Activated CD4-positive, alpha-beta T cell treated with anti-CD3 and anti-CD28 coated beads, Interleukin-2, amount 50 U/mL, for 4 hours (primary cell): ENCODE measurements around the gene NUDT14.

Source experiments
- DNase-seq, 2 experiments: peaks; one replicate each; pipeline ENCODE4 v3.0.0-alpha.2; 2020

NUDT14 gene

DNA sequence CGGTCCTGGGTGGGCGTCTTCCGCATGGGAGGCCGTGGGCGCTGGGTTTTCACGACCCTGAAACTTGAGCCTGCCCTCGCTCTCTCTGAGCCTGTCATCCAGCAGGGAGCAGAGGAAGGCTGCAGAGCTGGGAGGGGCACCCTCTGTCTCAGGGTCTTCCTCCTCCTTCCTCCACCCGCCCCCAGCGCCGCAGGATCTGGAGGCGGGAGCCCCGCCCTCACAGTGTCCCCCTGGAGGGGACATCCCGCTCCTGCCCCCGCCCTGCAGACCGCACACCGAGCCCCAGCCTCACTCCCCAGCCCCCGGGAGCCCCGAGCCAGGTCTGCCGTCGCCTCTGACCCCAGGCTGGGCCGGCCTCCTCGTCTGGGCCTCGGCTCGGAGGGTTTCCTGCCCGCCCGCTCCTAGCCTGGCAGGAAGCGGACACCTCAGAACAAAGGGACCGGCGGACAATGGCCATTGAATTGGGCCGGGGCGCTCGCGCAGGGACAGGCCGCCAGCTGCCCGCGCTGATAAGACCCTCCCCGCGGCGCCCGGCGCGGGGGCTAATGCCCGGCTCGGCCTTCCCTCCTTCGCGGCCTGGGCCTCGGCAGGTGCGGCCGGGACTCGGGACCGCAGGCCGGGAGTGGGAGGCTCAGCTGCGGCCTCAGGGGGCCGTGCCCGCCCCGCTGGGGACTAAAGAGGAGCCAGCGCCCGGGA is 15.3 kb upstream of the NUDT14 start:
- no peak for DNase-seq

DNA sequence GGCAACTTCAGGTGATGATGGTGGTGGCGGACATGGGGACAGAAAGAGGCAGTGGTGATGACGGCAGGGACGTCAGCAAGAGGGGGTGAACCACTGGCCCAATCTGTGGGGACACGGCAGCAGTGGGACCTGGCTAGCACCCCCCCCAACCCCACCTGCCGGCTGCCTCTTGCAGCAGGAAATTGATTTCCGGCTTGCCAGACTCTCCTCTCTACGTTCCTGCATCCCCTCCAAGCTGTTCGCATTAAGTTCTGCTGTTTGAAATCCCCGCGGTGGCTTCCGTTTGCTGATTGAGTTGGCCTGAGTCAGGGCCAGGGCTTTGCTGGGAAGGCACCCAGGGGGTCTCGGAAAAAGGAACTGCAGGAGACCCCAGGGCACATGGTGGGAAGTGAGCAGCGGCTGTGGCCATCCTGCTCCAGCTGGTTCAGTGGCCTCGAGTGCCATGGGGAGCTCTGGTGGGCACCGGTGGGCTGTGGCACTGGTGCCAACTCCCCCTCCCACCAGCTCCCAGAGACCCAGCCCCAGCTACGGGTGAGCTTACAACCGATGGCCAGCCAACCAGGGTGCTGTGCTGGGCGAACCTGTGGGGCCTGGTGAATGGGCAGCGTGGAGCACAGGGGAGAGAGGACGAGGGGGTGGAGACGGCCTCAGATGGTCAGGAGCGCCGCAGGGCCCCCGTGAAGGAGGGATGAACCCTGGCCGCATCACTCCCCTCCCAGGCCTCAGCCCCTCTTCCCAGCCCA is 14.6 kb upstream of the NUDT14 start:
- DNase-seq, result no peak

DNA sequence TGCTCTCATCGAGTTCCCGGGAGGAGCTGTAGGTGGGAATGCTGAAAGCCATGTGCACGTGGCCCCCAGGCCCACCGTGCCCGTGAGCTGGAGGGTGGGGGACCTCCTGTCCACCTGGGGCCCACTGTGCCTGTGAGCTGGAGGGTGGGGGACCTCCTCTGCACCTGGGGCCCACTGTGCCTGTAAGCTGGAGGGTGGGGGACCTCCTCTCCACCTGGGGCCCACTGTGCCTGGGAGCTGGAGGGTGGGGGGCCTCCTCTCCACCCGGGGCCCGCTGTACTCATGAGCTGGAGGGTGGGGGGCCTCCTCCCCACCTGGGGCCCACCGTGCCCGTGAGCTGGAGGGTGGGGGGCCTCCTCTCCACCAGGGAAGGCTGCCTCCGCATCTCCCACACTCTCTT is 13.9 kb upstream of the NUDT14 start:
- no peak for DNase-seq

DNA sequence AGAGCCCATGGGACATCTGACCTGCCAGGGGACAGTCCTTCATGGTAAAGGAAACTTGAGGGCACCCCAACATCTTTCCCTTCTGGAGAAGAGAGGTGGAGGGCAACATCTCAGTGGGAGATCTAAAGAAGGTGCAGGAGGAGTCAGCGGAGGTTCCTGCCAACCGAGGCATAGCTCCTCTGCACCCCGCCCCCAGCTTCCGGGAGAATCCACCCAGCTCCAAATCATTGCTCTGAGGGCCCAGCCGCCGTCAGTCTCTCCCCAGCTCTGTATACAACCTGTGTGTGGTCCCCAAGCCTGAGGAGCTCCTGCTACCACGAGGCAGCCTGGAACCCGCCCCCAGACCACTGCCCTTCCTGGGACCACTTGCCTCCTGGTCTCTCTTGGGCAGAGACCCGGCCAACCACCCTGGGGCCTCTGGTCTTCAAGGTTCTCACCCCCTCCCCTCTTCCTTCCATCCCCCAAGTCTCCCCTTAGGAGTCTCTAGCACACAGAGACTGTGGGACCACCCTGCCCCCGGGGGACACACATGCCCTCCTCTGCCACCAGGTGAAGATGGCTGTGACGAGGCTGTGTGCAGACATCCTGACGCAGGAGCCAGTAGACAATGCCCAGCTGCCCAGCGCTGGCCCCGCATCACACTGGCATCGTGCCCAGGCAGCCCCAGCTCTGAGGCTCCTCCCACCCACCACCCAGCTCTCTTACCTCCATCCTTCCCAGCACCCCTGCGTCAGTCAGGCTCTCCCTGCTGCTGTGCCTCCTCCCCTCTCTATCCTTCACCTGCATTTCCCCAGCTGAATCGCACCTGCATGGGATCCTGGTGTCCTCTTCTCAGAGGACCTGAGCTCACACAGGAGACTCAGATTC is 13.0 kb upstream of the NUDT14 start:
- DNase-seq, result peak in 1 of 2 experiments; percentile 34

GRCh38 chr14:105192866-105193731 is 12.0 kb upstream of the NUDT14 start:
- DNase-seq, result peak; percentile 29 to 36

DNA sequence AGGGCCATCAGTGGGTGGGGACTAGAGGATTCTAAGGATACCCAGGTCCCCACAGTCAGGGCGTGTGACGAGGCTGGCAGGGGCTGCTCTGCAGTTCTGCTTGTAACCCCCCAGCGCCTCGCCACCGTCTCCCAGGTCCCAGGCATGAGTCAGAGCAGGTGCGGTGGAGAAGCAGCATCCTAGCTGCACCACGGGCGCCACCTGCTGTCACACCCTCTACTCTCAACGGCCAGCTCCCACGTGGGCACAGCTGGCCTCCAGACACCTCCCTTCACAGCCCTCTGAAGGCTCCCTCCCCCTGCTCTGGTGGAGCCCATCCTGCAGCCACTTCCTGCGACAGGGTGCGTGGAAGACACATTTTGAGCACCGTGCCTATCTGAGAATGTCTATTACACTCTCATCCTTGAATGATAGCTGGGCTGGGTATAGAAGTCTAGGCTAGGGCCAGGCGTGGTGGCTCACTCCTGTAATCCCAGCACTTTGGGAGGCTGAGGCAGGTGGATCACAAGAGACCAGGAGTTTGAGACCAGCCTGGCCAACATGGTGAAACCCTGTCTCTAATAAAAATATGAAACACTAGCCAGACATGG is 6.9 kb upstream of the NUDT14 start:
- no peak for DNase-seq

DNA sequence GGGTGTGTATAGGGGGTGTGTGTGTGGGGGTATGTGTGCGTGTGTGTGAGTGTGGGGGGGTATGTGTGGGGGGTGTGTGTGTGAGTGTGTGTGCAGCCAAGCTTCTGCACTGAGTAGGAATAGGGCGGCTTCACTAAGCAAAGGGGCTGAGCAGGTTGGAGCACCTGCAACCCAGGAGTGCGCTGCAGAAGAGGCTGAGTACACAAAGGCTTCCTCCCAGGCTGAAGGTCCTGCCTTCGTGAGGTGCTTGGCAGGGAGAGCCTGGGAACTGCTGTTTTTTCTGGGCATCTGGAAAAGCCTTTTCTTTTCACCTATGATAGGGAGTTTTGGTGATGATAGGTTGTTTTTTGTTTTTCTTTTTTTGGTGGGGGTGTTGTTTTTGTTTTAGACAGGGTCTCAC is 6.0 kb upstream of the NUDT14 start:
- no peak for DNase-seq

DNA sequence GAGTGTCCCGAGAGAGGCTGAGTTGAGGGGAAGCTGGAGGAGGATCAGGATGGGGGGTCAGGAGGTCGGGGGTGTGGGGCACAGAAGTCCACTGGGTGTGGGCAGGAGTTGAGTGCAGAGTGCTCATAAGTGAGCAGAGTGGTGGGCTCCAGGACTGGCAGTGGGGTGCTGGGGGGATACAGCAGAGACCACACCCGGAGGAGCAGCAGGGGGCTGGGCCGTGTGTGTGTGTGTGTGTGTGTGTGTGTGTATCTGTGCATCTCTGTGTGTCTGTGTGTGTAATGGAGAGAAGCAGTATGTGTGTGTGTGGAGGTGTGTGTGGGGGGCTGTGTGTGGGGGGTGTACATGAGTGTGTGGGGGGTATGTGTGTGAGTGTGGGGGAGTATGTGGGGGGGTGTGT is 4.9 kb upstream of the NUDT14 start:
- DNase-seq, result no peak

DNA sequence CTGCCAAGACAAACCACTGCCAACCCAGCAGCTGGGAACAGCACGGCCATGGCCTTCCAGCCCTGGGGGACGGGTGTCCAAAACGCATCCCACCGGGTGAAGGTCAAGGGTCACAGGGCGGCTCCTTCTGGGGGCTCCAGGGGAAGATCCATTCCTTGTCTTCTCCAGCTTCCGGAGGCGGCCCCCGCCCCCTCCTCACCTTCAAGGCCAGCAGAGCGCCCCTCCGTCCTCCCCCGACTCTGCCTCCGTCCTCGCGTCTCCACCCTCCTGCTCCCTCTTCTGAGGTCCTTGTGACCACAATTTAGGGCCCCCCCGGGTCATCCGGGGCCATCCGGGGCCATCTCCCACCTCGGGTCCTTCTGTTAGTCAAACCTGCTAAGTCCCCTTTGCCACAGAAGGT is 3.9 kb upstream of the NUDT14 start:
- no peak for DNase-seq

DNA sequence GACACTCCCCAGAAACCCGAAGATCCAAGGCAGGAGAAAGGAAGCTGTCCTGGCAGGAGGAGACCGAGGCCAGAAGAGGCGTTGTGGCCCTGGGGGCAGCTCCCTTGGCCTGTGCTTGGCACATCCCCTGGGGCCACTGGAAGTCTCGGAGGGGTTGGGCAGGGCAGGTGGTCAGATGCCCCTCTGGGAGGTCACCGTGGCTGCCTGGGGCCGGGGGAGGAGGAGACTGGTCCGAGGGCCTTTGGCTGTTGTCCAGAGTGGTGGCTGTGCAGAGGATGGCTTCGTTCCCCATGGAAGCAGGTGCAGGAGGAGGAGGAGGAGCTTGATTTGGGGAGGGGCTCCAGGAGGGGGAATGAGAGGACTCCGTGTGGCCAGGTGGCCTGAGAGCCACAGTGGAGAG is 3.3 kb upstream of the NUDT14 start:
- DNase-seq, result no peak

GRCh38 chr14:105182296-105183020 is 1.3 kb upstream of the NUDT14 start:
- no peak for DNase-seq

GRCh38 chr14:105181549-105182295 is 610 bp upstream of the NUDT14 start:
- no peak for DNase-seq

- DNase-seq, result no peak
Measured at GRCh38 chr14:105179191-105179590, 1.9 kb downstream of the NUDT14 start.

- no peak for DNase-seq
Measured at GRCh38 chr14:105178868-105179140, 2.3 kb downstream of the NUDT14 start.

GRCh38 chr14:105178069-105178867 is 2.8 kb downstream of the NUDT14 start:
- DNase-seq, result no peak

DNA sequence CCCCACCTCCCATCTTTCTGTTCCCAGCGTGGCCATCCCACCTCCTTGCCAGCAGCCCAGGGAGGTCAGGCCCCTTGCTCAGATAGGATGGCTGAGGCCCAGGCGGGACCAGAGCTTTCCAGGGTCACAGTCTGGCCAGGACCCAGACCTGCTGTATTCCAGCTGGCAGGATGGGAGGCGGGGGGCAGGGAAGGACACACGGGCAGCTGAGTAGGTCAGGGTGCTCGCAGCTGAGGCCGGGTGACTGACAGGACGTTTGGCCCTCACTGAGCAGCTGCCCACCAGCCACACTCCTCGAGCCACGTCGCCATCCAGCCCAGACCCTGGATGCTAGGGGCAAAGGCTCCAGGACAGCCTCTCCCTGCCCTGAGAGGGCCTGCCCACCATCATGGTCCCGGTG is 4.0 kb downstream of the NUDT14 start:
- DNase-seq, result no peak

- no peak for DNase-seq
Measured at GRCh38 chr14:105176513-105176912, 4.6 kb downstream of the NUDT14 start.

- no peak for DNase-seq
Measured at GRCh38 chr14:105173901-105174894, 6.9 kb downstream of the NUDT14 start.

GRCh38 chr14:105173145-105173544 is 8.0 kb downstream of the NUDT14 start:
- no peak for DNase-seq
